Measurements from ENCODE around the gene CLEC10A. TPM values are rescaled to one million over a fixed set of nuclear protein-coding genes. Genes with fewer than 3 reads are reported as not detected.

Gene CLEC10A
- total RNA-seq = not detected in 2 replicates

GRCh38 chr17:7079581-7080455 lies at the start of gene CLEC10A:
Gene CLEC10A, minus strand, starts transcription at chr17:7080251. Its CDS starts 1,439 bp downstream, at chr17:7078812.

GRCh38 chr17:7114241-7114874 lies 34.3 kb upstream of the CLEC10A start, which contains the start of gene ASGR2:
Gene ASGR2, minus strand, starts transcription at chr17:7114822. Its CDS starts 582 bp downstream, at chr17:7114240.

DNA sequence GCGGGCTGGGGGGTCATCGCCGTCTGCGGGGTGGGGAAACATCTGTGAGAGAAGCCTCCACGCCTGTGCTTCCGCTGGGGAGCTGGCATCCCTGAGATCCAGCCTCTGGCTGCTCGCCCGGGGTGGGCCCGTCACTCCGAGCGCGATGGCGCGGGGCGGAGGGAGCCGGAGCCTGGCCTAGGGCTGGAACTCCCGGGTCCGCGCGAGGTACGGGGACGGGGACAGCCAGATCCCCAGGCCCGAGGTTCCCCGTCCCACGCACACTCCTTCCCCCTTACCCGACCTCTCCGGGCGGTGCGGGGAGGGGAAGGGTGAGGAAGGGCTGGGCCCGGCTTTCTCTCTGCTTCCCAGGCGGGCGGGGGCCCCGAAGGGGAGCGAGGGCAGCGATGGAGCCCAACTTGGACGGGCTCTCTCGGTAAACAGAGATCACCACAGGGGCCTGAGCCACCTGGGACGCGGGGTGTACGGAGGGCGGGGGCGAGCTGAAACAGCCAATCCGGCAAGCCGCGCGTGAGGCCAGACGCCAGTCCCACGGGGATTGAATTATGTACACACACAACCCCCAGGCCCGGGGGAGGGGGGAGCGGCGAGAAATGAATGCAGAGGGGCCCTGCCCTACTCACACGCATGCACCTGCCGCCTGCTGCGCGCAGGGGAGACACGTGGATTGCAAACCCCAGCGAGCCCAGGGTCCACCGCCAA lies 36.4 kb downstream of the CLEC10A start, which contains the start of gene SLC16A11:
Gene SLC16A11, minus strand, starts transcription at position 596 of the 702 bp plus-strand sequence. Its CDS starts 579 bp downstream, at position 17.

GRCh38 chr17:7035591-7036368 lies 44.3 kb downstream of the CLEC10A start, which contains the start of gene SLC16A13:
Gene SLC16A13, plus strand, starts transcription at chr17:7036015. Its CDS starts 368 bp downstream, at chr17:7036383.

Other genes starting within 250 kb of the CLEC10A start
- not detected in 2 replicates for gene TEKT1, start 248.5 kb downstream of the CLEC10A start, total RNA-seq
- gene ALOX12, start 84.2 kb downstream of the CLEC10A start, total RNA-seq = not detected in 2 replicates
- 34.1 and 44.0 TPM in 2 replicates for gene RNASEK, start 67.6 kb downstream of the CLEC10A start, total RNA-seq
- 0.83 TPM in 1 of 2 replicates, not detected in the other for gene BCL6B, start 57.2 kb downstream of the CLEC10A start, total RNA-seq
- gene SLC16A13, start 44.2 kb downstream of the CLEC10A start, total RNA-seq = 0.57 and 0.92 TPM in 2 replicates
- 0.28 TPM in 2 replicates for gene SLC16A11, start 36.2 kb downstream of the CLEC10A start, total RNA-seq
- gene ASGR2, start 34.6 kb upstream of the CLEC10A start, total RNA-seq = not detected in 2 replicates
- 0.28 and 0.37 TPM in 2 replicates for gene ASGR1, start 99.1 kb upstream of the CLEC10A start, total RNA-seq
- 9.0 and 18.4 TPM in 2 replicates for gene DLG4, start 139.6 kb upstream of the CLEC10A start, total RNA-seq
- gene ACADVL, start 139.7 kb upstream of the CLEC10A start, total RNA-seq = 227 and 290 TPM in 2 replicates
- gene DVL2, start 154.3 kb upstream of the CLEC10A start, total RNA-seq = 78.2 and 87.1 TPM in 2 replicates
- gene PHF23, start 159.2 kb upstream of the CLEC10A start, total RNA-seq = 38.3 and 47.5 TPM in 2 replicates
- gene GABARAP, start 162.2 kb upstream of the CLEC10A start, total RNA-seq = 168 and 193 TPM in 2 replicates
- gene CTDNEP1, start 171.5 kb upstream of the CLEC10A start, total RNA-seq = 15.2 and 17.6 TPM in 2 replicates
- gene ELP5, start 172.0 kb upstream of the CLEC10A start, total RNA-seq = 26.5 and 27.7 TPM in 2 replicates
- 1.3 and 1.6 TPM in 2 replicates for gene CLDN7, start 182.2 kb upstream of the CLEC10A start, total RNA-seq
- 0.28 TPM in 2 replicates for gene SLC2A4, start 201.5 kb upstream of the CLEC10A start, total RNA-seq
- gene YBX2, start 214.4 kb upstream of the CLEC10A start, total RNA-seq = 0.09 TPM in 1 of 2 replicates, not detected in the other
- gene EIF5A, start 227.4 kb upstream of the CLEC10A start, total RNA-seq = 397 and 405 TPM in 2 replicates
- gene GPS2, start 235.1 kb upstream of the CLEC10A start, total RNA-seq = 26.2 and 32.5 TPM in 2 replicates
- gene NEURL4, start 249.1 kb upstream of the CLEC10A start, total RNA-seq = 14.4 and 23.1 TPM in 2 replicates

Measured in smooth muscle cell of bladder (primary cell).